Pancreas (tissue), 10 donors: ENCODE measurements around the gene CD52. TPM values are rescaled to one million over a fixed set of nuclear protein-coding genes. Genes with fewer than 3 reads are reported as not detected.
"Not testable (repeated sequence)": the region's sequence is repeated elsewhere in the genome, so short reads cannot be mapped to it uniquely, and the experiment has no call there.

Experiments
- ATAC-seq, 4 donors: fragments of 200-7000 bp; cut with Tn5 transposase; one replicate each; pipeline versions ENCODE4 v1.8.0 to v1.9.1; 2020; ENCODE audit warnings: mild to moderate bottlenecking in 4 of 4, moderate library complexity in 4 of 4
- DNase-seq, 6 donors: peaks; one replicate each; pipeline ENCODE4 v3.0.0-alpha.2; 2020
- FAIRE-seq: peaks from 2 replicates; lab custom pipeline; 2012; peaks lifted over from hg19 to GRCh38; lab: Jason Lieb, UNC
- H3K27ac ChIP-seq, 4 donors: fragments of 200-600 bp; sonication (generic); 1 replicate in 3 of 4; 2 replicates in 1 of 4; pipeline versions ENCODE4 v1.5.0 to v1.8.0; 2020
- H3K27me3 ChIP-seq, 4 donors: fragments of 200-600 bp; one replicate each; pipeline ENCODE4 v1.8.0; 2021
- H3K36me3 ChIP-seq, 3 donors: fragments of 200-600 bp; sonication (generic) in 1 of 3; one replicate each; pipeline versions ENCODE4 v1.5.0 to v1.8.0; 2020 to 2021
- H3K4me1 ChIP-seq, 3 donors: fragments of 200-600 bp; one replicate each; pipeline ENCODE4 v1.8.0; 2021
- H3K4me3 ChIP-seq, 4 donors: fragments of 200-600 bp; sonication (generic) in 2 of 4; one replicate each; pipeline versions ENCODE4 v1.5.0 to v1.8.0; 2020 to 2021
- H3K9me3 ChIP-seq, 4 donors: fragments of 200-600 bp; one replicate each; pipeline ENCODE4 v1.8.0; 2021
- CTCF ChIP-seq, 4 donors: fragments of 200-600 bp; sonication (generic) in 3 of 4; IDR thresholded peaks; one replicate each; pipeline versions ENCODE4 v1.5.0 to v1.8.0; 2021; ENCODE audit warnings: antibody characterized with exemption in 4 of 4
- WGBS, 2 donors: extraction: QIAGEN DNeasy Blood & Tissue Kit; methylation state at CpG; one replicate each; pipeline ENCODE4 v1.1.7; 2013; 5-methylcytosine and 5-hydroxymethylcytosine counted together
- intact Hi-C, 3 donors: fragments of 100-400 bp; cut with DNase I; formaldehyde crosslinking; loops; one replicate each; pipeline versions ENCODE4 v1.11.1 to v1.14.2; 2022
- polyA plus RNA-seq, 2 donors: library from polyadenylated mRNA; stranded (reverse); fragments of 200-250 nt; gene quantifications; one replicate each; pipeline ENCODE4 v1.2.3, GENCODE V29; 2013
- total RNA-seq, 6 donors: library from RNA; stranded (reverse); fragmentation: NEBNext Ultra II Directional in 4 of 6; extraction: Animal tissue kit (Norgen Biotek cat#: 25700) in 4 of 6; gene quantifications; one replicate each; pipeline versions ENCODE4 v1.2.1 to v1.2.4, GENCODE V29; 2021 to 2023
- donor health status: healthy with polysubstance abuse.
- donor health status: DM: no; HTN: no; CAD: no; lungs with moderate emphysema.
- donor health status: DM: no; HTN: no; CAD: no.
- donor health status: control.
- donor health status: control.
- donor health status: Bipolar disorder and iron deficiency.
- donor health status: DM: yes; HTN: yes; CAD: no.
- donor health status: DM: no; HTN: no; CAD: no.
- donor health status: DM: no; HTN: no; CAD: no.
- donor health status: DM: yes; HTN: yes; CAD: no.

CD52 gene
- total and polyA plus RNA-seq, 8 donors: 0.98 to 13.0 (median 3.5) TPM

GRCh38 chr1:26306290-26307229, 11.2 kb upstream of the CD52 start, which contains the start of gene UBXN11:
TSS of gene UBXN11 (minus strand) at chr1:26306636. CDS start at chr1:26302883, 3,753 bp downstream.
- TF ChIP-seq CTCF (IDR thresholded peaks at IDR 0.05): no peak
- Histone ChIP-seq H3K27me3 (no peaks in the 10 kb centered on the region), H3K4me1 (peaks cover 0 to 10% (median 4%) of the 10 kb centered on the region in 3 donors), H3K27ac (peak within 1 kb of the TSS in 1 of 4 donors; percentile 60), H3K36me3 (no peaks in the 10 kb centered on the region), H3K9me3 (no peaks in the 10 kb centered on the region), H3K4me3 (peak within 1 kb of the TSS; percentile 44 to 89 (median 76))
- 1 to 2% methylated on average over 50 to 51 of the region's 51 CpGs for WGBS, 2 donors
- ATAC-seq (peak; percentile 99 to 100 (median 100)), FAIRE-seq (no peak), DNase-seq (peak; percentile 90 to 97 (median 94))
- intact Hi-C loops: no loop called here

- Histone ChIP-seq H3K4me3 (peak overlapping the region in 2 of 4 donors; percentile 86 to 89), H3K4me1 (peaks cover 0 to 10% (median 4%) of the 10 kb centered on the region in 3 donors), H3K27ac (no peak overlapping the region), H3K36me3 (no peaks in the 10 kb centered on the region), H3K9me3 (no peaks in the 10 kb centered on the region), H3K27me3 (no peaks in the 10 kb centered on the region)
- no peak for TF ChIP-seq CTCF (IDR thresholded peaks at IDR 0.05)
- 30 to 34% methylated on average over 6 of the region's 6 CpGs for WGBS, 2 donors
- FAIRE-seq (no peak), ATAC-seq (no peak), DNase-seq (no peak)
- intact Hi-C loops: no loop called here
Measured at GRCh38 chr1:26307363-26307781, 10.4 kb upstream of the CD52 start.

- FAIRE-seq, H3K9me3 ChIP-seq, H3K4me3 ChIP-seq, intact Hi-C loops, H3K4me1 ChIP-seq, ATAC-seq, H3K27ac ChIP-seq, DNase-seq, H3K36me3 ChIP-seq, H3K27me3 ChIP-seq: not testable (repeated sequence)
- WGBS, 2 donors: 76 to 80% methylated on average over 21 of the region's 21 CpGs
Measured at GRCh38 chr1:26307966-26308899, 9.5 kb upstream of the CD52 start.

GRCh38 chr1:26314501-26314900, 3.3 kb upstream of the CD52 start:
- H3K9me3 ChIP-seq: no peaks in the 10 kb centered on the region
- no peak for TF ChIP-seq CTCF (IDR thresholded peaks at IDR 0.05)
- H3K4me3 ChIP-seq: no peak overlapping the region
- FAIRE-seq: no peak
- intact Hi-C loops: no loop called here
- no peaks in the 10 kb centered on the region for H3K36me3 ChIP-seq
- DNase-seq: no peak
- no peak overlapping the region for H3K27ac ChIP-seq
- H3K27me3 ChIP-seq: no peaks in the 10 kb centered on the region
- 68 to 78% methylated on average over 5 of the region's 5 CpGs for WGBS, 2 donors
- no peaks in the 10 kb centered on the region for H3K4me1 ChIP-seq
- no peak for ATAC-seq
